Glutamatergic neuron (in vitro differentiated cells): ENCODE data around the gene TPST2. TPM values are rescaled to one million over a fixed set of nuclear protein-coding genes. Genes with fewer than 3 reads are reported as not detected.

Source experiments
- DNase-seq: peaks from one replicate; pipeline ENCODE4 v3.0.0; 2022
- H3K27ac Mint-ChIP-seq: one replicate; pipeline ENCODE4 v1.8.0; 2020; ENCODE audit warnings: mild to moderate bottlenecking, mixed read lengths, inconsistent platforms; ENCODE audit not compliant: unreplicated experiment
- H3K27me3 Mint-ChIP-seq: one replicate; pipeline ENCODE4 v1.8.0; 2020; ENCODE audit warnings: mild to moderate bottlenecking, moderate library complexity, mixed read lengths, inconsistent platforms; ENCODE audit not compliant: unreplicated experiment
- H3K36me3 Mint-ChIP-seq: one replicate; pipeline ENCODE4 v1.8.0; 2020; ENCODE audit warnings: mild to moderate bottlenecking, mixed read lengths, inconsistent platforms; ENCODE audit not compliant: unreplicated experiment
- H3K4me1 Mint-ChIP-seq: one replicate; pipeline ENCODE4 v1.8.0; 2020; ENCODE audit warnings: mild to moderate bottlenecking, low read depth, mixed read lengths, inconsistent platforms; ENCODE audit not compliant: unreplicated experiment
- H3K4me3 Mint-ChIP-seq: one replicate; pipeline ENCODE4 v1.8.0; 2020; ENCODE audit warnings: mild to moderate bottlenecking, mixed read lengths, inconsistent platforms; ENCODE audit not compliant: unreplicated experiment
- H3K9me3 Mint-ChIP-seq: one replicate; pipeline ENCODE4 v1.8.0; 2020; ENCODE audit warnings: mild to moderate bottlenecking, moderate library complexity, mixed read lengths, inconsistent platforms; ENCODE audit not compliant: unreplicated experiment
- CTCF ChIP-seq: fragments of 200-600 bp; sonication (generic); IDR thresholded peaks from one replicate; pipeline ENCODE4 v1.5.0; 2021; ENCODE audit not compliant: partially characterized antibody, unreplicated experiment
- total RNA-seq: library from RNA; stranded (reverse); fragmentation: NEBNext Ultra II Directional; extraction: Animal tissue kit (Norgen Biotek cat#: 25700); gene quantifications from one replicate; pipeline ENCODE4 v1.2.1, GENCODE V29; 2021; ENCODE audit not compliant: unreplicated experiment

The TPST2 gene
- total RNA-seq, 1 donor from 2014 or later, result 10.6 TPM

GRCh38 chr22:26620197-26620596 lies 30.3 kb upstream of the TPST2 start:
- Mint-ChIP-seq H3K36me3 (no peaks in the 10 kb centered on the region), H3K27me3 (peaks cover 2% of the 10 kb centered on the region), H3K4me3 (no peak overlapping the region), H3K4me1 (peaks cover 4% of the 10 kb centered on the region), H3K27ac (no peak overlapping the region), H3K9me3 (peaks cover 2% of the 10 kb centered on the region)
- DNase-seq, result no peak
- TF ChIP-seq CTCF, result no peak

GRCh38 chr22:26619510-26619909 lies 29.6 kb upstream of the TPST2 start:
- Mint-ChIP-seq H3K9me3 (peaks cover 2% of the 10 kb centered on the region), H3K4me1 (peaks cover 4% of the 10 kb centered on the region), H3K36me3 (no peaks in the 10 kb centered on the region), H3K27me3 (peaks cover 3% of the 10 kb centered on the region), H3K4me3 (no peak overlapping the region), H3K27ac (no peak overlapping the region)
- DNase-seq, result no peak
- no peak for TF ChIP-seq CTCF

- H3K9me3 Mint-ChIP-seq, result peaks cover 2% of the 10 kb centered on the region
- no peak overlapping the region for H3K27ac Mint-ChIP-seq
- no peak overlapping the region for H3K4me3 Mint-ChIP-seq
- peaks cover 9% of the 10 kb centered on the region for H3K4me1 Mint-ChIP-seq
- H3K36me3 Mint-ChIP-seq, result no peaks in the 10 kb centered on the region
- no peak for TF ChIP-seq CTCF
- DNase-seq, result no peak
- H3K27me3 Mint-ChIP-seq, result peaks cover 8% of the 10 kb centered on the region
Measured at GRCh38 chr22:26618455-26618854, 28.5 kb upstream of the TPST2 start.

- H3K4me3 Mint-ChIP-seq, result no peak within 1 kb of the TSS
- H3K36me3 Mint-ChIP-seq, result no peaks in the 10 kb centered on the region
- H3K4me1 Mint-ChIP-seq, result peaks cover 10% of the 10 kb centered on the region
- peaks cover 2% of the 10 kb centered on the region for H3K9me3 Mint-ChIP-seq
- no peak within 1 kb of the TSS for H3K27ac Mint-ChIP-seq
- no peak for DNase-seq
- TF ChIP-seq CTCF, result no peak
- peaks cover 8% of the 10 kb centered on the region for H3K27me3 Mint-ChIP-seq
Measured at GRCh38 chr22:26617271-26618199, 27.6 kb upstream of the TPST2 start, which contains the start of gene CRYBB1. TSS of gene CRYBB1 (minus strand) at chr22:26618027. CDS start at chr22:26616319, 1,708 bp downstream.

- no peak for DNase-seq
- Mint-ChIP-seq H3K4me1 (peaks cover 10% of the 10 kb centered on the region), H3K4me3 (no peak overlapping the region), H3K9me3 (peaks cover 2% of the 10 kb centered on the region), H3K27ac (no peak overlapping the region), H3K36me3 (no peaks in the 10 kb centered on the region), H3K27me3 (peaks cover 8% of the 10 kb centered on the region)
- TF ChIP-seq CTCF, result no peak
Measured at GRCh38 chr22:26616650-26617049, 26.7 kb upstream of the TPST2 start.
